Uterus (tissue), 2 donors: ENCODE measurements around the gene ATP6V1A.

Experiments
- POLR2A ChIP-seq, 2 donors: fragments of 450-650 bp; IDR thresholded peaks; one replicate each; pipeline ENCODE4 v1.6.1; 2016; ENCODE audit warnings: antibody characterized with exemption in 2 of 2, mild to moderate bottlenecking in 1 of 2, moderate library complexity in 1 of 2
- TF ChIP-seq, protein P1 (sequence below), 4 experiments: fragments of 200-600 bp in 2 of 4; fragments of 450-650 bp in 2 of 4; sonication (generic) in 2 of 4; IDR thresholded peaks; one replicate each; pipeline ENCODE4 v1.5.1; 2016 to 2019; ENCODE audit warnings: antibody characterized with exemption in 4 of 4, mild to moderate bottlenecking in 2 of 4, moderate library complexity in 1 of 4

GRCh38 chr3:113775516-113775915, 28.7 kb downstream of the ATP6V1A start:
- no peak for TF ChIP-seq POLR2A (IDR thresholded peaks at IDR 0.05)
- TF ChIP-seq, protein P1, sequence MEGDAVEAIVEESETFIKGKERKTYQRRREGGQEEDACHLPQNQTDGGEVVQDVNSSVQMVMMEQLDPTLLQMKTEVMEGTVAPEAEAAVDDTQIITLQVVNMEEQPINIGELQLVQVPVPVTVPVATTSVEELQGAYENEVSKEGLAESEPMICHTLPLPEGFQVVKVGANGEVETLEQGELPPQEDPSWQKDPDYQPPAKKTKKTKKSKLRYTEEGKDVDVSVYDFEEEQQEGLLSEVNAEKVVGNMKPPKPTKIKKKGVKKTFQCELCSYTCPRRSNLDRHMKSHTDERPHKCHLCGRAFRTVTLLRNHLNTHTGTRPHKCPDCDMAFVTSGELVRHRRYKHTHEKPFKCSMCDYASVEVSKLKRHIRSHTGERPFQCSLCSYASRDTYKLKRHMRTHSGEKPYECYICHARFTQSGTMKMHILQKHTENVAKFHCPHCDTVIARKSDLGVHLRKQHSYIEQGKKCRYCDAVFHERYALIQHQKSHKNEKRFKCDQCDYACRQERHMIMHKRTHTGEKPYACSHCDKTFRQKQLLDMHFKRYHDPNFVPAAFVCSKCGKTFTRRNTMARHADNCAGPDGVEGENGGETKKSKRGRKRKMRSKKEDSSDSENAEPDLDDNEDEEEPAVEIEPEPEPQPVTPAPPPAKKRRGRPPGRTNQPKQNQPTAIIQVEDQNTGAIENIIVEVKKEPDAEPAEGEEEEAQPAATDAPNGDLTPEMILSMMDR (IDR thresholded peaks at IDR 0.05) = no peak
